ENCODE results near the gene TMEM259. TPM values are rescaled to one million over a fixed set of nuclear protein-coding genes. Genes with fewer than 3 reads are reported as not detected.

TMEM259 gene
- total and polyA plus RNA-seq, 2 of the 13 experiments (the other 11 are each of a cell fraction or from before 2014, with no cell fraction given) = 64.7 to 164 TPM

DNA sequence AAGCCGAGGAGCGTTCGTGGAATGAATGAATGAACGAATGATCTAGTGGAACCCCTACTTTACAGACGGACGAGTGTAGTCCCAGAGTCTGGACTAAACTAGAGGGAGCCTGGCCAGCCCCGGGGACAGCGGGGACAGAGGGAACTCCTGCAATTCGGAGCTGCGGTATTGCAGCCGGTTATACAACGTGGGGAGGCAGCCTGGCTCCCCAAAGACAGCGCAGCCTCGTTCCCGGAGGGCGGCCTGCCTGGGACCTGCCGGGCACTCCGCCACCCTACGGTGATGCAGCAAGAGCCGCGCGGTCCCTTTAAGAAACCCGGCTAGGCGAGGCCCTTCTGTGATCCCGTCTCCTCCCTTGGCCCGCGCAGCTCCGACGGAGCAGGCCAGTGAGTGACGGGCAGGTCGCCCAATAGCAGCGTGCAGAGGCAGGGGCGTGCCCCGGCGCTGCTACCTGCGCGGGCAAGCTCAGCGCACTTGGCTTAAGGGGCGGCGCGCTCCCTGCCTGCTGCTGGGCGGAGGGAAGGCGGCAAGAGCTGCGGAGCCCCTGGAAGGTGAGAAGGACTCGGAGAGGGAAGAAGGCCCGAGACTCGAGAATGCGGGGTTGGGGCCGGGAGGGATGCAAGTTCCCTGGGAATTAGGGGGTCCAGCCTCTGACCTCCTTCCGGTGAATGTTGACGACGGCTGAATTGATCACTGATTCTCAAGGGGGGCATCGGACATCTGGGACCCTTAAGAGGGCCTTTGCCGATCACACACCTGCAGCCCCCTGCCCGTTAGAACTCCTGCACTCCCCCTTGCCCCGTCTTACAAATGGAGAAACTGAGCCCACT is 18.9 kb upstream of the TMEM259 start, which contains the start of gene ABCA7 (continued):
- 0 out of 2 replicates have a peak, but pooled peaks have one; percentile 45 for TF ChIP-seq ZNF589 (CRISPR knock-in tag; conservative IDR thresholded peaks at IDR 0.05)
- TF ChIP-seq ZNF792 (CRISPR knock-in tag; IDR thresholded peaks at IDR 0.05) = no peak
- no peak for TF ChIP-seq MAFK (conservative IDR thresholded peaks at IDR 0.05 in 1 of 2, IDR thresholded peaks at IDR 0.05 in 1 of 2; ENCODE audit: low read length in 2 of 2)
- no peak for TF ChIP-seq MXD4 (CRISPR knock-in tag; IDR thresholded peaks at IDR 0.05)
- TF ChIP-seq NR2F2 (IDR thresholded peaks at IDR 0.05; ENCODE audit: borderline replicate concordance, low read depth) = no peak; the same call in 1 of the 2 replicates
- TF ChIP-seq ATF7-NPFF (CRISPR knock-in tag; IDR thresholded peaks at IDR 0.05; ENCODE audit: low read depth) = peak; percentile 82; the same call in 1 of the 2 replicates
- no peak for TF ChIP-seq BRCA1 (CRISPR knock-in tag; IDR thresholded peaks at IDR 0.05)
- peak; percentile 36; the same call in 1 of the 2 replicates for TF ChIP-seq POLR2AphosphoS2 (IDR thresholded peaks at IDR 0.05; ENCODE audit: low read depth, low read length)
- no peak for TF ChIP-seq ZNF766 (CRISPR knock-in tag; IDR thresholded peaks at IDR 0.05; ENCODE audit: borderline replicate concordance)
- no peak for TF ChIP-seq ELF3 (CRISPR knock-in tag; IDR thresholded peaks at IDR 0.05)
- TF ChIP-seq, protein P1, sequence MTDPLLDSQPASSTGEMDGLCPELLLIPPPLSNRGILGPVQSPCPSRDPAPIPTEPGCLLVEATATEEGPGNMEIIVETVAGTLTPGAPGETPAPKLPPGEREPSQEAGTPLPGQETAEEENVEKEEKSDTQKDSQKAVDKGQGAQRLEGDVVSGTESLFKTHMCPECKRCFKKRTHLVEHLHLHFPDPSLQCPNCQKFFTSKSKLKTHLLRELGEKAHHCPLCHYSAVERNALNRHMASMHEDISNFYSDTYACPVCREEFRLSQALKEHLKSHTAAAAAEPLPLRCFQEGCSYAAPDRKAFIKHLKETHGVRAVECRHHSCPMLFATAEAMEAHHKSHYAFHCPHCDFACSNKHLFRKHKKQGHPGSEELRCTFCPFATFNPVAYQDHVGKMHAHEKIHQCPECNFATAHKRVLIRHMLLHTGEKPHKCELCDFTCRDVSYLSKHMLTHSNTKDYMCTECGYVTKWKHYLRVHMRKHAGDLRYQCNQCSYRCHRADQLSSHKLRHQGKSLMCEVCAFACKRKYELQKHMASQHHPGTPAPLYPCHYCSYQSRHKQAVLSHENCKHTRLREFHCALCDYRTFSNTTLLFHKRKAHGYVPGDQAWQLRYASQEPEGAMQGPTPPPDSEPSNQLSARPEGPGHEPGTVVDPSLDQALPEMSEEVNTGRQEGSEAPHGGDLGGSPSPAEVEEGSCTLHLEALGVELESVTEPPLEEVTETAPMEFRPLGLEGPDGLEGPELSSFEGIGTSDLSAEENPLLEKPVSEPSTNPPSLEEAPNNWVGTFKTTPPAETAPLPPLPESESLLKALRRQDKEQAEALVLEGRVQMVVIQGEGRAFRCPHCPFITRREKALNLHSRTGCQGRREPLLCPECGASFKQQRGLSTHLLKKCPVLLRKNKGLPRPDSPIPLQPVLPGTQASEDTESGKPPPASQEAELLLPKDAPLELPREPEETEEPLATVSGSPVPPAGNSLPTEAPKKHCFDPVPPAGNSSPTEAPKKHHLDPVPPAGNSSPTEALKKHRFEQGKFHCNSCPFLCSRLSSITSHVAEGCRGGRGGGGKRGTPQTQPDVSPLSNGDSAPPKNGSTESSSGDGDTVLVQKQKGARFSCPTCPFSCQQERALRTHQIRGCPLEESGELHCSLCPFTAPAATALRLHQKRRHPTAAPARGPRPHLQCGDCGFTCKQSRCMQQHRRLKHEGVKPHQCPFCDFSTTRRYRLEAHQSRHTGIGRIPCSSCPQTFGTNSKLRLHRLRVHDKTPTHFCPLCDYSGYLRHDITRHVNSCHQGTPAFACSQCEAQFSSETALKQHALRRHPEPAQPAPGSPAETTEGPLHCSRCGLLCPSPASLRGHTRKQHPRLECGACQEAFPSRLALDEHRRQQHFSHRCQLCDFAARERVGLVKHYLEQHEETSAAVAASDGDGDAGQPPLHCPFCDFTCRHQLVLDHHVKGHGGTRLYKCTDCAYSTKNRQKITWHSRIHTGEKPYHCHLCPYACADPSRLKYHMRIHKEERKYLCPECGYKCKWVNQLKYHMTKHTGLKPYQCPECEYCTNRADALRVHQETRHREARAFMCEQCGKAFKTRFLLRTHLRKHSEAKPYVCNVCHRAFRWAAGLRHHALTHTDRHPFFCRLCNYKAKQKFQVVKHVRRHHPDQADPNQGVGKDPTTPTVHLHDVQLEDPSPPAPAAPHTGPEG (CRISPR knock-in tag; IDR thresholded peaks at IDR 0.05) = no peak
- no peak for TF ChIP-seq RFX1 (IDR thresholded peaks at IDR 0.05)
- no peak for TF ChIP-seq KDM3A (CRISPR knock-in tag; IDR thresholded peaks at IDR 0.05; ENCODE audit: low read depth)
- TF ChIP-seq ZNF749 (CRISPR knock-in tag; IDR thresholded peaks at IDR 0.05; ENCODE audit: borderline replicate concordance) = no peak
- TF ChIP-seq HHEX (CRISPR knock-in tag; IDR thresholded peaks at IDR 0.05) = no peak
- TF ChIP-seq NKX3-1 (CRISPR knock-in tag; IDR thresholded peaks at IDR 0.05) = no peak
- TF ChIP-seq SMAD1 (CRISPR knock-in tag; IDR thresholded peaks at IDR 0.05; ENCODE audit: borderline replicate concordance, low read depth) = no peak
- TF ChIP-seq ELF4 (CRISPR knock-in tag; IDR thresholded peaks at IDR 0.05; ENCODE audit: borderline replicate concordance) = no peak
- no peak for TF ChIP-seq FOXO1 (CRISPR knock-in tag; IDR thresholded peaks at IDR 0.05)
- no peak for TF ChIP-seq ZNF674 (CRISPR knock-in tag; IDR thresholded peaks at IDR 0.05; ENCODE audit: low read depth)
- TF ChIP-seq SIX1 (CRISPR knock-in tag; IDR thresholded peaks at IDR 0.05; ENCODE audit: borderline replicate concordance) = no peak
- no peak for TF ChIP-seq ZNF557 (CRISPR knock-in tag; IDR thresholded peaks at IDR 0.05)
- no peak for TF ChIP-seq SNAI1 (CRISPR knock-in tag; IDR thresholded peaks at IDR 0.05; ENCODE audit: borderline replicate concordance)
- TF ChIP-seq ZBTB38 (CRISPR knock-in tag; IDR thresholded peaks at IDR 0.05) = peak; percentile 26; the same call in 1 of the 2 replicates
- peak; percentile 57 for TF ChIP-seq ZNF350 (CRISPR knock-in tag; IDR thresholded peaks at IDR 0.05; ENCODE audit: borderline replicate concordance, low read depth)

All from HepG2 (cell line).